HepG2 (cell line): ENCODE data around the gene PLCB1.

Experiments used
- EED ChIP-seq: sonication (generic); formaldehyde crosslinking; IDR thresholded peaks from 2 replicates; pipeline ENCODE4 v1.5.0; 2020; ENCODE audit warnings: mild to moderate bottlenecking, missing genetic modification reagents
- FOXA1 ChIP-seq, 2 experiments: fragments of 450-650 bp in 1 of 2; sonication (generic) in 1 of 2; formaldehyde crosslinking in 1 of 2; IDR thresholded peaks; 2 replicates each; pipeline versions ENCODE4 v1.4.0 to v1.6.1; 2016 to 2020; ENCODE audit warnings: missing genetic modification reagents in 1 of 2
- GABPA ChIP-seq, 2 experiments: IDR thresholded peaks; 2 replicates each; pipeline ENCODE4 v1.6.1; 2011 to 2016; ENCODE audit warnings: low read depth in 2 of 2, low read length in 1 of 2, missing biosample characterization in 1 of 2, missing genetic modification characterization in 1 of 2
- KMT2B ChIP-seq: IDR thresholded peaks from 2 replicates; pipeline ENCODE4 v1.6.1; 2016; ENCODE audit warnings: missing genetic modification reagents, missing compliant biosample characterization
- MTF1 ChIP-seq: sonication (generic); formaldehyde crosslinking; IDR thresholded peaks from 2 replicates; pipeline ENCODE4 v1.5.0; 2020; ENCODE audit warnings: missing genetic modification reagents
- POLR2A ChIP-seq, 2 experiments: IDR thresholded peaks; 2 replicates each; pipeline ENCODE4 v1.6.1; 2011; ENCODE audit warnings: low read depth in 2 of 2, low read length in 2 of 2, mild to moderate bottlenecking in 1 of 2, moderate library complexity in 1 of 2; ENCODE audit not compliant: insufficient read depth in 1 of 2
- POLR2G ChIP-seq: fragments of 200-400 bp; formaldehyde crosslinking; IDR thresholded peaks from 2 replicates; pipeline ENCODE4 v1.6.1; 2018; ENCODE audit warnings: mild to moderate bottlenecking, low read depth, low read length, moderate library complexity
- RAD51 ChIP-seq: fragments of 450-650 bp; IDR thresholded peaks from 2 replicates; pipeline ENCODE4 v1.6.1; 2016; ENCODE audit warnings: borderline replicate concordance
- SOX6 ChIP-seq, 2 experiments: fragments of 450-650 bp in 1 of 2; sonication (generic) in 1 of 2; formaldehyde crosslinking in 1 of 2; IDR thresholded peaks; 2 replicates each; pipeline versions ENCODE4 v1.4.0 to v1.6.1; 2017 to 2020; ENCODE audit warnings: antibody characterized with exemption in 1 of 2, mild to moderate bottlenecking in 1 of 2, missing genetic modification reagents in 1 of 2
- SP1 ChIP-seq, 2 experiments: fragments of 450-650 bp in 1 of 2; sonication (generic) in 1 of 2; formaldehyde crosslinking in 1 of 2; IDR thresholded peaks; 2 replicates each; pipeline versions ENCODE4 v1.4.0 to v1.6.1; 2016 to 2020; ENCODE audit warnings: missing genetic modification reagents in 1 of 2
- SSRP1 ChIP-seq: IDR thresholded peaks from 2 replicates; pipeline ENCODE4 v1.6.1; 2016; ENCODE audit warnings: control low read depth
- ZNF326 ChIP-seq: sonication (generic); formaldehyde crosslinking; IDR thresholded peaks from 2 replicates; pipeline ENCODE4 v1.4.0; 2020; ENCODE audit warnings: missing genetic modification reagents, borderline replicate concordance
- ZNF792 ChIP-seq: IDR thresholded peaks from 2 replicates; pipeline ENCODE4 v1.6.1; 2016
- TF ChIP-seq, protein P1 (sequence below): sonication (generic); formaldehyde crosslinking; IDR thresholded peaks from 2 replicates; pipeline ENCODE4 v1.5.0; 2020; ENCODE audit warnings: mild to moderate bottlenecking, missing genetic modification reagents, moderate library complexity

- TF ChIP-seq POLR2G (no peak), SSRP1 (CRISPR knock-in tag) (no peak), SOX6 (IDR thresholded peaks at IDR 0.05) (no peak), SOX6 (CRISPR knock-in tag; IDR thresholded peaks at IDR 0.05) (no peak; the same call in 1 of the 2 replicates), EED (CRISPR knock-in tag) (no peak), MTF1 (CRISPR knock-in tag) (no peak), ZNF326 (CRISPR knock-in tag) (no peak), FOXA1 (IDR thresholded peaks at IDR 0.05) (no peak), FOXA1 (CRISPR knock-in tag; IDR thresholded peaks at IDR 0.05) (no peak), POLR2A (IDR thresholded peaks at IDR 0.05; ENCODE audit: insufficient read depth in 1 of 2, low read depth in 2 of 2, low read length in 2 of 2) (no peak), RAD51 (no peak), KMT2B (no peak), ZNF792 (CRISPR knock-in tag) (no peak), GABPA (IDR thresholded peaks at IDR 0.05; ENCODE audit: low read depth, low read length) (no peak), GABPA (CRISPR knock-in tag; IDR thresholded peaks at IDR 0.05; ENCODE audit: low read depth) (no peak), SP1 (IDR thresholded peaks at IDR 0.05) (no peak), SP1 (CRISPR knock-in tag; IDR thresholded peaks at IDR 0.05) (no peak)
- TF ChIP-seq, protein P1, sequence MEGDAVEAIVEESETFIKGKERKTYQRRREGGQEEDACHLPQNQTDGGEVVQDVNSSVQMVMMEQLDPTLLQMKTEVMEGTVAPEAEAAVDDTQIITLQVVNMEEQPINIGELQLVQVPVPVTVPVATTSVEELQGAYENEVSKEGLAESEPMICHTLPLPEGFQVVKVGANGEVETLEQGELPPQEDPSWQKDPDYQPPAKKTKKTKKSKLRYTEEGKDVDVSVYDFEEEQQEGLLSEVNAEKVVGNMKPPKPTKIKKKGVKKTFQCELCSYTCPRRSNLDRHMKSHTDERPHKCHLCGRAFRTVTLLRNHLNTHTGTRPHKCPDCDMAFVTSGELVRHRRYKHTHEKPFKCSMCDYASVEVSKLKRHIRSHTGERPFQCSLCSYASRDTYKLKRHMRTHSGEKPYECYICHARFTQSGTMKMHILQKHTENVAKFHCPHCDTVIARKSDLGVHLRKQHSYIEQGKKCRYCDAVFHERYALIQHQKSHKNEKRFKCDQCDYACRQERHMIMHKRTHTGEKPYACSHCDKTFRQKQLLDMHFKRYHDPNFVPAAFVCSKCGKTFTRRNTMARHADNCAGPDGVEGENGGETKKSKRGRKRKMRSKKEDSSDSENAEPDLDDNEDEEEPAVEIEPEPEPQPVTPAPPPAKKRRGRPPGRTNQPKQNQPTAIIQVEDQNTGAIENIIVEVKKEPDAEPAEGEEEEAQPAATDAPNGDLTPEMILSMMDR (CRISPR knock-in tag) = no peak
Observed at GRCh38 chr20:8094415-8094818, 37.6 kb upstream of the PLCB1 start.
